ENCODE results near the gene CABLES1.
"Not testable (repeated sequence)": the region's sequence is repeated elsewhere in the genome, so short reads cannot be mapped to it uniquely, and the experiment has no call there.

CABLES1 gene, protein sequence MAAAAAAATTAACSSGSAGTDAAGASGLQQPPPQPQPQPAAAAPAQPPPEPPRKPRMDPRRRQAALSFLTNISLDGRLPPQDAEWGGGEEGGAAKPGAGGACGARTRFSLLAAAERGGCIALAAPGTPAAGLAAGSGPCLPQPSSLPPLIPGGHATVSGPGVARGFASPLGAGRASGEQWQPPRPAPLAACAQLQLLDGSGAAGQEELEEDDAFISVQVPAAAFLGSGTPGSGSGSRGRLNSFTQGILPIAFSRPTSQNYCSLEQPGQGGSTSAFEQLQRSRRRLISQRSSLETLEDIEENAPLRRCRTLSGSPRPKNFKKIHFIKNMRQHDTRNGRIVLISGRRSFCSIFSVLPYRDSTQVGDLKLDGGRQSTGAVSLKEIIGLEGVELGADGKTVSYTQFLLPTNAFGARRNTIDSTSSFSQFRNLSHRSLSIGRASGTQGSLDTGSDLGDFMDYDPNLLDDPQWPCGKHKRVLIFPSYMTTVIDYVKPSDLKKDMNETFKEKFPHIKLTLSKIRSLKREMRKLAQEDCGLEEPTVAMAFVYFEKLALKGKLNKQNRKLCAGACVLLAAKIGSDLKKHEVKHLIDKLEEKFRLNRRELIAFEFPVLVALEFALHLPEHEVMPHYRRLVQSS

GRCh38 chr18:23134780-23135549 lies at the start of gene CABLES1:
CABLES1 (plus strand) TSS chr18:23135485; CDS start chr18:23135763, 278 bp downstream.
- DNase-seq, result peak; percentile 34

DNA sequence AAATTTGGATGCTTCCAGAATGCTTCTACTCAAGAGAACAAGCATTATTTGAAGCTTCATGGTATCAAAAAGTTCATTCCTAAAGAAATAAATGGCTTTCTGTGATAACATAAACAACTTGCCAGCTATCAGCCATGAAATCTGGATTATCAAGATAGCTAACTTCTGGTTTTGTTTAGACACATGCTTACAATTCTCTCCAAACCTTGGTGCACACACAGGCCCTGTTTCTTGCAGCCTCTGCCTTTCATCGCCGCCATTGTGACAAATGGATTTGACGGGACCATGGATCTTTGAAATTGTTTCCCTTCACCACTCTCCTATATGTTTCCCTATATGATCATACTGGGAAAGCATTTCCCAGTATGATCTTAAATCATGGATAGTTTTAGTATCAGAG lies 47.9 kb upstream of the CABLES1 start:
- DNase-seq, result no peak

DNA sequence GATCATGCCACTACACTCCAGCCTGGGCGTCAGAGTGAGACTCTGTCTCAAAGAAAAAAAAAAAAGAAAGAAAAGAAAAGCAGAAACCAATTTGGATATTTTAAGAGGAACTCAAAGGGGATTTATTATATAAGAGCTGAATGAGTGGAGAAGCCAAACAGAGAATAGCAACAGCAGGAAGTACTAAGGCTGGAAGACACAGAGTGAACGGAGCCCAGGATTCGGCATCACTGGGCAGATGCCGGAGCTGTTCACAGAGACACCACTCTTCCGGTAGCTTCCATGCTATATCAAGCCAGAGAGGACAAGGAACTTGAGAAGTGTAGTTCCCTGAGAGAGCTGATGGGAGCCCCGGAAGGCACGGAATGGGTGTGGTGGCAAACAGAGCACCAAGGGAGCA lies 47.0 kb upstream of the CABLES1 start:
- no peak for DNase-seq

DNA sequence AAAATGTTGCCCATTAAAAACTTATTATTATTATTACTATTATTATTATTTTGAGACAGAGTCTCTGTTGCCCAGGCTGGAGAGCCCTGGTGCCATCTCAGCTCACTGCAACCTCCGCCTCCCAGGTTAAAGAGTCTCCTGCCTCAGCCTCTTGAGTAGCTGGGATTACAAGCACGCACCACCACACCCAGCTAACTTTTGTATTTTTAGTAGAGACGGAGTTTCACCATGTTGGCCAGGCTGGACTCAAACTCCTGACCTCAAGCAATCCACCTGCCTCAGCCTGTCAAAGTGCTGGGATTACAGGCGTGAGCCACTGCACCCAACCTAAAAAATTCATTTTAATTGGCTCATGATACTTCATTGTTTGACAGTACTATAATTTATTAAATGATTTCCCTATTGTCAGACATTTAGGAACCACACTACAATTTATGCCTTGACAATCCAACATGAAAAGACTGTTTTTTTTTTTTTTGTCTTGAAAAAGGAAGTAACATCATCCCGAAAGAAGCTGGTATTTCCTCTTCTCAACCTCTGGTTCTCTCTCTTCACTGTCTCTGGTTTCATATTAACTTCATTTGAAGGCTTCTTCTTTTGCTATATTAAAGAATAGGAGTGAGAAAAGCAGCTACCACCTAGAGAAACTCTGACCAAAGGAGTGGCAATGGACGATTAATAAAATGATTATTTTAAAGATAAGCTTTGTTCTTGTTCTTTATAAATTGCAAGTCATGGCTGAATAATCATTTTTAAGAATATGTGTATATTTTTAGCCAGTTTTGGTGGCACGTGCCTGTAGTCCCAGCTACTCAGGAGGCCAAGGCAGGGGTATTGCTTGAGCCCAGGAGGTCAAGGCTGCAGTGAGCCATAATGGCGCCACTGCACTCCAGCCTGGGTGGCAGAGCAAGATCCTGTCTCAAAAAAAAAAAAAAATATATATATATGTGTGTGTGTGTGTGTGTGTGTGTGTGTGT lies 44.0 kb upstream of the CABLES1 start:
- peak; percentile 80 for DNase-seq

GRCh38 chr18:23092121-23092520 lies 43.2 kb upstream of the CABLES1 start:
- no peak for DNase-seq

- not testable (repeated sequence) for DNase-seq
Measured at GRCh38 chr18:23093130-23093529, 42.2 kb upstream of the CABLES1 start.

- DNase-seq, result no peak
Measured at GRCh38 chr18:23093772-23094171, 41.5 kb upstream of the CABLES1 start.

DNA sequence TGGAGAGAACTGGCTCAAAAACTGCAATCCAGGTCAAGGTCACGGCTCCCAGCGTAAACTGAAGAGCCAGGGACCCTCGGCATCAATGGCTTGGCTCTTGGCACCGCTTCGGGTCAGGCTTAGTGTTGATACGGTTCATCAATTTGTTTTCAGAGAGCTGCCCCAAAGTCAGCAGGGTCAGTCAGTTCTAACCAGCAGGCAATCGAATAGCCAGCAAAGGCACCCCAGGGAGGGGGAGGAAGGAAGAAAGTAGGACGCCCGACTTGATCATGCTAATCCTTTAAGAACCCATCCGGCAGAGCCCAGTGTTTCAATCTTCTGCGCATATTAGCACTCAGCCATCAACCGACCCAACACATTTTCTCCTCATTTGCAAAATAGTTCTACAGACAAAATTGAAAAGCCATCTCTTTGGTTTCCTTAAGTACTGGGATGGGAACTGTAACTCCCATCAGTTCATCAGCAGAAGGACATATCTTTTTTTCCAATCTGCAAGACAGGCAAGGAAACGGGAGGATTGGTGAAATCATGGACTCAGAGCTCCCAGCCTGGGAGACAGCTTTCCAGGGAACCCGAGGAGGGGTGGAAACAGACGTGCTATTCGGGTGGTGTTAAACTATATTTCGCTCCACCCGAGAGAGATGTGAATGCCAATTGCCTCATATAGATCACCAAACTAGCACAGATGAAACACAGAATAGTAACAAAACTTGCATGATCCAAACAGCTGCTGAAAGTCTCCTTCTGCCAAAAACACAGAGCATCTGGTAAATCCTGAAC lies 40.7 kb upstream of the CABLES1 start:
- no peak for DNase-seq

DNA sequence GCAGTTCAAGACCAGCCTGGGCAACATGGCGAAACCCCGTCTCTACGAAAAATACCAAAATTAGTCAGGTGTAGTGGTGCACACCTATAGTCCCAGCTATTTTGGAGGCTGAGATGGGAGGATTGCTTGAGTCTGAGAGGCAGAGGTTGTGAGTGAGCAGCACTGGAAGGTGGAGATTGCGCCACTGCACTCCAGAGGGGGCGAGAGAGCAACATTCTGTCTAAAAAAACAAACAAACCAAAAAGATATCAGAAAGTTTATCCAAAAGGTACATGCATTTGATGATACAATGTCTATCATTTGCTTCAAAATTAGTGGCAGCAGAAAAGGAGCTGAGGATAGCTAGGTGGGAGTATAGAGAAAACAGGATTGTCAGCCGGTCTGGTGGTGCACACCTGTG lies 39.8 kb upstream of the CABLES1 start:
- DNase-seq, result no peak

GRCh38 chr18:23097016-23097415 lies 38.3 kb upstream of the CABLES1 start:
- not testable (repeated sequence) for DNase-seq

GRCh38 chr18:23099621-23100020 lies 35.7 kb upstream of the CABLES1 start:
- DNase-seq, result no peak

DNA sequence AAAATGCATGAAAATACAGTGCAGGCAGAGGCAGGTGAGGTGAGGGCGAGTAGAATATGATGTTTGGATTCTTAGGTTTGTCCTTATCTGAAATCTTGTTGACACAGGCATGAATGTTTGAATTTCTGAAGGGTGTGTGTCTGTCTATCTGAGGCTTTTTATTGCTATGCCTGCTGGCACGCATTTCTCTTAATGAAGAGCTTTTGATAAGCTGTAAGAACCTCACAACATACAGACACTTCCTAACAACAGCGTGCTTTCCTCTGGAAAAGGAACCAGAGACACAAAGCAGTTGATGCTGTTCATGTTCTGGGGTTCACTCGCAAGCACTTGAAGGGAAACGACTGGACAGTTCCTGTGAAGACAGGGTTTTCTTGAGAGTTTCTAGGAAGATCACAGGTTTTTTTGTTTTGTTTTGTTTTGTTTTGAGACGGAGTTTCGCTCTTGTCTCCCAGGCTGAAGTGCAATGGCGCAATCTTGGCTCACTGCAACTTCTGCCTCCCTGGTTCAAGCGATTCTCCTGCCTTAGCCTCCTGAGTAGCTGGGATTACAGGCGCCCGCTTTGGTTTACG lies 33.3 kb upstream of the CABLES1 start:
- no peak for DNase-seq

DNA sequence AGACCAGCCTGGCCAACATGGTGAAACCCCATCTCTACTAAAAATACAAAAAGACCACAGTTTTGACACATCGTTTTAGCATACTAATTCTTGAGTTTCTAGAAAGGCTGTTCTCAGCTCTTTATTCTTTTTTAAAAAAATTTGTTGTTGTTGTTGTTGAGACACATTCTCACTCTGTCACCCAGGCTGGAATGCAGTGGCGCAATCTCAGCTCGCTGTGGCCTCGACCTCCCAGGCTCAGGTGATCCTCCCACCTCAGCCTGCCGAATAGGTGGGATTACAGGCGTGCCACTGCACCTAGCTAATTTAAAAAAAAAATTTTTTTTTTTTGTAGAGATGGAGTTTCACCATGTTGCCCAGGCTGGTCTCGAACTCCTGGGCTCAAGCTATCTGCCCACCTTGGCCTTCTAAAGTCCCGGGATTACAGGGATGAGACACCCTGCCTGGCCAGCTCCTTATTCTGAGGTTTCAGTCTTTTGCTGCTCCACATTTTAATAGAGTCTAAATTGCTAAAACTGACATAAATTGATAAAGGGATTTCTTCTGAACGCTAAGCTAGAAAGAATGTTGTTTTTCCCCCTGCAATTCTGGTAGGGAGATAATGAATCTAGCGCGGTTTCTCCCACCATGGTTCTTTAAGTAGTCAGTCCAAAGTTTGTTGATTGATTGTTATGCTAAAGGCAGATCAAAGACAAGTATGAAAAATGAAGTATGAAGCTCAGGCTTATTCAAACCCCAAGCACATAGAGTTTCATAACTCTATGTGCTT lies 32.6 kb upstream of the CABLES1 start:
- DNase-seq, result no peak

DNA sequence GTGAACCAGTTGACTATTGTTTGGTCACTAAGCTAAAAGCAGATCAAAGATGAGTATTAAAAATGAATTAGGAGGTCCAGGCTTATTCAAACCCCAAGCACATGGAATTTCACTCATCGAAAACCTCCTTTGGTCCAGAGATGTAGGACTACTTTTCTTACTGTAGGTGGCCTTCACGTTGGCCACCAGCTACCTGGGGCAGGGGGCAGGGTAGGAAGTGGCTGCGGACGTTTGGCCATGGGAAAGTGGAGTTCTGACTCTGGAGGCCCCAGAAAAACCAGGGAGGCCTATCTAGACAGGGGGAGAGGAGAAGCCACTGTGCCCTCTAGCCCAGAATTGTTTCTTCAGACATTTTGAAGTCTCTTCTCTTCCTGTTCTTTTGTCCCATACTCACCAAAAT lies 31.8 kb upstream of the CABLES1 start:
- no peak for DNase-seq

DNA sequence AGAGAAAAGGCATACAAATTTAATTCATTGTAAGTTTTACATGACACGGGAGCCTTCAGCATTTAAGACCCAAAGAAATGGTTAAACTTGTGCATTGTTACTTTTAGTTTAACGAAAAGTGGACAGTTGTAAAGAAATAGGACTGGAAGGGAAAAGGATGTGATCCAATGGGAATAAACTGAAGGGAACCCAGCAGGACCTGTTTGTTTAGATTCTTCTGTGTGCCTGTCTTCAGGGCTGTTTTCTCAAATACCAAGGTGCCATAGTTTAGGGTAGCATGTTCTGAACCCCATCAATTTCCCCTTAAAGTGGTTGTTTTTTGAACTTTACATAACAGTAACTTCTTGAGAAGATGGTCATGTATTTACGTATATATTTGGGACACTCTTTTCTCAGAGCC lies 30.3 kb upstream of the CABLES1 start:
- no peak for DNase-seq

GRCh38 chr18:23105581-23106219 lies 29.6 kb upstream of the CABLES1 start:
- no peak for DNase-seq

GRCh38 chr18:23106575-23106974 lies 28.7 kb upstream of the CABLES1 start:
- peak; percentile 6 for DNase-seq

DNA sequence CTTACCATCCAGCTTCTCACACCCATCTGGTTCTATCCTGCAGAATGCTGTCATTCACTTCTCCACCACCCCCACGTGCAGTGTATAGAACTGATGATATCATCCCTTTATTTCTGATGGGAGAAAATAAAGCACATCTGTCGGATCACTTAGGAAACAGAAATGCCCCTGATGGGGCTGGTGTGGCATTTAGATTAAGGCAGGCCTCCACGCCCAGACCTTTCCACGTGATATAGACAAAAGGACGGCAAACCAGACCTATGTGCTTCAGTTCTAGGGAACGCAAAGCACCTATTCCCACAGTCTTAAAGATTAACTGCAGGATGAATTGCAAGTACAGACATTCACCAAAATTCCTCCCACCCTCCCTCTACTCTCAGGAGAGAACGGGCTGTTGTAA lies 27.6 kb upstream of the CABLES1 start:
- DNase-seq, result no peak

- DNase-seq, result no peak
Measured at GRCh38 chr18:23108496-23108895, 26.8 kb upstream of the CABLES1 start.

- DNase-seq, result not testable (repeated sequence)
Measured at GRCh38 chr18:23109163-23109562, 26.1 kb upstream of the CABLES1 start.

All from suppressor macrophage treated with lipopolysaccharide for 4 hours (primary cell).